Activated naive CD8-positive, alpha-beta T cell treated with anti-CD3 and anti-CD28 coated beads, Interleukin-2, amount 50 U/mL, for 24 hours (primary cell): ENCODE results near the gene CEP104.

Experiments
- ATAC-seq: fragments of 150-1000 bp; cut with Tn5 transposase; one replicate; pipeline ENCODE4 v1.10.0; 2021
- DNase-seq: peaks from one replicate; pipeline ENCODE4 v3.0.0; 2021
- H3K27ac Mint-ChIP-seq: one replicate; pipeline ENCODE4 v1.8.0; 2021; ENCODE audit warnings: mild to moderate bottlenecking, mixed read lengths
- H3K27me3 Mint-ChIP-seq: one replicate; pipeline ENCODE4 v1.8.0; 2021; ENCODE audit warnings: mixed read lengths
- H3K36me3 Mint-ChIP-seq: one replicate; pipeline ENCODE4 v1.8.0; 2021; ENCODE audit warnings: low read depth, mixed read lengths
- H3K4me1 Mint-ChIP-seq: one replicate; pipeline ENCODE4 v1.8.0; 2021; ENCODE audit warnings: mixed read lengths
- H3K4me3 Mint-ChIP-seq: one replicate; pipeline ENCODE4 v1.8.0; 2021; ENCODE audit warnings: mild to moderate bottlenecking, moderate library complexity, mixed read lengths
- H3K9me3 Mint-ChIP-seq: one replicate; pipeline ENCODE4 v1.8.0; 2021; ENCODE audit warnings: mixed read lengths

CEP104 gene

GRCh38 chr1:3864884-3865283 lies 7.9 kb upstream of the CEP104 start:
- Mint-ChIP-seq H3K4me1 (no peaks in the 10 kb centered on the region), H3K4me3 (no peak overlapping the region), H3K27me3 (no peaks in the 10 kb centered on the region), H3K9me3 (no peaks in the 10 kb centered on the region), H3K36me3 (peaks cover 5% of the 10 kb centered on the region), H3K27ac (no peak overlapping the region)
- DNase-seq (no peak), ATAC-seq (no peak)

- no peaks in the 10 kb centered on the region for H3K27me3 Mint-ChIP-seq
- no peak for DNase-seq
- H3K4me3 Mint-ChIP-seq: no peak overlapping the region
- H3K9me3 Mint-ChIP-seq: no peaks in the 10 kb centered on the region
- peaks cover 7% of the 10 kb centered on the region for H3K4me1 Mint-ChIP-seq
- peaks cover under 1% of the 10 kb centered on the region for H3K36me3 Mint-ChIP-seq
- no peak for ATAC-seq
- no peak overlapping the region for H3K27ac Mint-ChIP-seq
These were observed 6.4 kb upstream of the CEP104 start for GRCh38 chr1:3863231-3863935.

GRCh38 chr1:3858231-3858981 lies 1.4 kb upstream of the CEP104 start:
- peaks cover 2% of the 10 kb centered on the region for H3K36me3 Mint-ChIP-seq
- no peak overlapping the region for H3K27ac Mint-ChIP-seq
- peak; percentile 17 for DNase-seq
- no peaks in the 10 kb centered on the region for H3K9me3 Mint-ChIP-seq
- no peak for ATAC-seq
- peaks cover 24% of the 10 kb centered on the region for H3K4me1 Mint-ChIP-seq
- H3K4me3 Mint-ChIP-seq: peak overlapping the region; percentile 95
- H3K27me3 Mint-ChIP-seq: no peaks in the 10 kb centered on the region

DNA sequence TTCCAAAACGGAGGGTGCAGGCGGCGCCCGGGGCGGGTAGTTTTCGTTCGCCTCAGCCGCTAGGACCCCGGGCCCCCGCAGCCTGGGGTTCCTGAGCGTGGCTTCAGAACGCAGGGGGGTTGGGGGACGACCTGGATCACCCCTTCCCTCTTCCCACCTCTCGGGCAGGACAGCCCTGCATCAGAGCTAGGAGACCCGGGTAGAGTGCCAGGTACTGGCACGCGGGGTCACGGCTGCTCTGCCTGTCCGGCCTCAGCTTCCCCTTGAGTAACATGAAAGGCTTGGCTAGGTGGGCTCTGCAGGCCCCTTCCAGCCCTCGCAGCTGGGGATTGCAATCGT lies 749 bp upstream of the CEP104 start:
- H3K4me1 Mint-ChIP-seq: peaks cover 24% of the 10 kb centered on the region
- ATAC-seq (no peak), DNase-seq (no peak)
- no peaks in the 10 kb centered on the region for H3K9me3 Mint-ChIP-seq
- H3K36me3 Mint-ChIP-seq: peaks cover 2% of the 10 kb centered on the region
- H3K27ac Mint-ChIP-seq: no peak overlapping the region
- peak overlapping the region; percentile 95 for H3K4me3 Mint-ChIP-seq
- no peaks in the 10 kb centered on the region for H3K27me3 Mint-ChIP-seq

DNA sequence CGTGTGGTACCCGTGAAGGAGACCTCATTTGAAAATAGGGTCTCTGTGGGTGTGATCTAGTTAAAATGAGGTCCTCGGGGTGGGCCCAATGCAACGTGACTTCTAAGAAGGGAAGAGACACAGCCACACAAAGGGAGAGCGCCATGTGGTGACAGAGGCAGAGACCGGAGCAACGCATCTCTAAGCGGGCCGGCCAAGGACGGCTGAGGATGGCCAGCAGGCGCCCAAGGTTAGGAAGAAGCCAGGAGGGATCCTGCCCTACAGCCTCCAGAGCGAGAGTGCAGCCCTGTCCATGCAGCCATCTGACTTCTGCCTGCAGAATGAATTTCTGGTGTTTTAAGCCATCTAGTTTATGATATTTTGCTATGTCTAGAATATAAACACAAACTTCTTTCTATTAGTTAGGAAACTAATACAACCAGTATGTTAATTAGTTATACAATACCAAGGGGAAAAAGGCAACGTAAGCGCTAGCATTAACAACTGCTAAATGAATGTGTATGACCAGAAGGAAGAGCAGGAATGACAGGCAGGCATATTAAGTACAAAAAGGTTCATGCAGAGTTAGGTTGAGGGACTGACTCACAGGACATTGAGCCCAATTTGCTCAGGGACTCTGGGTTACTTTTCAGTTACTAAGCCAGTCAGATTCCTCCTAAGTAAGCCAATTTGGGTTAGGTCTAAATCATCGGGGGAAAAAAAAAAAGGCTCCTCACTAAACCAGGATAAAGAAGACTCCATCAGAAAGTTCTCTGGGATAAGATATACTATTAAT lies 4.1 kb downstream of the CEP104 start:
- Mint-ChIP-seq H3K27me3 (no peaks in the 10 kb centered on the region), H3K4me3 (no peak overlapping the region), H3K4me1 (peaks cover 13% of the 10 kb centered on the region), H3K9me3 (no peaks in the 10 kb centered on the region), H3K27ac (no peak overlapping the region), H3K36me3 (peaks cover 7% of the 10 kb centered on the region)
- DNase-seq: no peak
- no peak for ATAC-seq

- Mint-ChIP-seq H3K9me3 (no peaks in the 10 kb centered on the region), H3K4me1 (peaks cover 10% of the 10 kb centered on the region), H3K36me3 (peaks cover 7% of the 10 kb centered on the region), H3K27me3 (no peaks in the 10 kb centered on the region), H3K4me3 (no peak overlapping the region), H3K27ac (no peak overlapping the region)
- ATAC-seq (no peak), DNase-seq (no peak)
These were observed 4.9 kb downstream of the CEP104 start for GRCh38 chr1:3852091-3852490.

- Mint-ChIP-seq H3K27me3 (no peaks in the 10 kb centered on the region), H3K4me3 (no peak overlapping the region), H3K4me1 (peaks cover 9% of the 10 kb centered on the region), H3K36me3 (peaks cover 12% of the 10 kb centered on the region), H3K27ac (no peak overlapping the region), H3K9me3 (no peaks in the 10 kb centered on the region)
- ATAC-seq: no peak
- no peak for DNase-seq
These were observed 5.7 kb downstream of the CEP104 start for GRCh38 chr1:3851292-3851691.

- ATAC-seq (no peak), DNase-seq (no peak)
- H3K4me3 Mint-ChIP-seq: no peak overlapping the region
- no peak overlapping the region for H3K27ac Mint-ChIP-seq
- no peaks in the 10 kb centered on the region for H3K9me3 Mint-ChIP-seq
- H3K27me3 Mint-ChIP-seq: no peaks in the 10 kb centered on the region
- H3K36me3 Mint-ChIP-seq: peaks cover 12% of the 10 kb centered on the region
- peaks cover 5% of the 10 kb centered on the region for H3K4me1 Mint-ChIP-seq
These were observed 6.2 kb downstream of the CEP104 start for GRCh38 chr1:3850857-3851256.

GRCh38 chr1:3847081-3847480 lies 9.9 kb downstream of the CEP104 start:
- H3K36me3 Mint-ChIP-seq: peaks cover 25% of the 10 kb centered on the region
- H3K4me1 Mint-ChIP-seq: no peaks in the 10 kb centered on the region
- H3K4me3 Mint-ChIP-seq: no peak overlapping the region
- ATAC-seq (no peak), DNase-seq (no peak)
- H3K9me3 Mint-ChIP-seq: no peaks in the 10 kb centered on the region
- no peak overlapping the region for H3K27ac Mint-ChIP-seq
- no peaks in the 10 kb centered on the region for H3K27me3 Mint-ChIP-seq

DNA sequence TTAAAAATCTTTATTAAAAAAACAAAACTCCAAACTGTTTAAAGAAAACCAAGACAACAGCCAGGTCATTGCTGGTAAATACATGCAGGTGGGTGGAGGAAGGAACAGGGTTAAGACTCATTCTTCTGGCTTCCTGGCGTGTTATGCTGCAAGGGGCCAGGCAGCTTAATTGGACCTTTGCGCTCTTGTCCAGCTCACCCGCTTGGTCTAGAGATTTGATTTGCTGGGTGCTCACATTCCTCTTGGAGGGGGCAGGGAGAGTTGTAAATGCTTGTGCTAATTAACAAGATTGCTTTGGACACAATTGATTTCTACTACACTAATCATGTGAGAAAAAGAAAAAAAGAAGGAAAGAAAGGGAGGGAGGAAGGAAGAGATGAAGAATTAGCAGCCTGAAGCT lies 10.5 kb downstream of the CEP104 start:
- H3K4me1 Mint-ChIP-seq: no peaks in the 10 kb centered on the region
- H3K36me3 Mint-ChIP-seq: peaks cover 28% of the 10 kb centered on the region
- no peak for DNase-seq
- H3K27ac Mint-ChIP-seq: no peak overlapping the region
- H3K27me3 Mint-ChIP-seq: no peaks in the 10 kb centered on the region
- ATAC-seq: no peak
- H3K4me3 Mint-ChIP-seq: no peak overlapping the region
- no peaks in the 10 kb centered on the region for H3K9me3 Mint-ChIP-seq

- Mint-ChIP-seq H3K4me3 (no peak overlapping the region), H3K9me3 (no peaks in the 10 kb centered on the region), H3K27me3 (no peaks in the 10 kb centered on the region), H3K36me3 (peaks cover 52% of the 10 kb centered on the region), H3K4me1 (no peaks in the 10 kb centered on the region), H3K27ac (no peak overlapping the region)
- DNase-seq (no peak), ATAC-seq (no peak)
These were observed 14.1 kb downstream of the CEP104 start for GRCh38 chr1:3842912-3843311.

DNA sequence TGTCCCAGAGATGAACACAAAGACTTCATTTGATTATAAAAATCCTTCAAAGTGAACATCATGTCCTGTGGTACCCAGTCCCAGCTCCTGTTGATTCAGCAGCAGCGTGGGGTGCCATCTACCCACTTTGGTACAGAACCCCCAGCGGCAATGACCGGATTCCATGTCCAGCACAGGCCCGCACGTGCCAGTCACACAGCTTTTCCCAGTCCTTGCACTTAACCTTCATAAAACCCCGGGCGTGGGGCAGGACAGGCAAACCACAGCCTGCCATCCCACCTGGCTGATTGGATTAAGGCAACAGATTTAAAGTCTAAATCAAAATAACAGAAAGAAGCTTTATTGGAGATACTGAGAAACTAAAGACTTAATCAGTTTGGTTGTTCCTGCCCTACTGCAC lies 15.5 kb downstream of the CEP104 start:
- ATAC-seq: no peak
- no peaks in the 10 kb centered on the region for H3K27me3 Mint-ChIP-seq
- DNase-seq: no peak
- H3K4me1 Mint-ChIP-seq: no peaks in the 10 kb centered on the region
- no peak overlapping the region for H3K4me3 Mint-ChIP-seq
- H3K27ac Mint-ChIP-seq: no peak overlapping the region
- peaks cover 60% of the 10 kb centered on the region for H3K36me3 Mint-ChIP-seq
- peaks cover 7% of the 10 kb centered on the region for H3K9me3 Mint-ChIP-seq

GRCh38 chr1:3838788-3839187 lies 18.2 kb downstream of the CEP104 start:
- peaks cover 7% of the 10 kb centered on the region for H3K9me3 Mint-ChIP-seq
- no peak overlapping the region for H3K27ac Mint-ChIP-seq
- ATAC-seq (no peak), DNase-seq (no peak)
- H3K27me3 Mint-ChIP-seq: no peaks in the 10 kb centered on the region
- no peak overlapping the region for H3K4me3 Mint-ChIP-seq
- no peaks in the 10 kb centered on the region for H3K4me1 Mint-ChIP-seq
- H3K36me3 Mint-ChIP-seq: peaks cover 61% of the 10 kb centered on the region

DNA sequence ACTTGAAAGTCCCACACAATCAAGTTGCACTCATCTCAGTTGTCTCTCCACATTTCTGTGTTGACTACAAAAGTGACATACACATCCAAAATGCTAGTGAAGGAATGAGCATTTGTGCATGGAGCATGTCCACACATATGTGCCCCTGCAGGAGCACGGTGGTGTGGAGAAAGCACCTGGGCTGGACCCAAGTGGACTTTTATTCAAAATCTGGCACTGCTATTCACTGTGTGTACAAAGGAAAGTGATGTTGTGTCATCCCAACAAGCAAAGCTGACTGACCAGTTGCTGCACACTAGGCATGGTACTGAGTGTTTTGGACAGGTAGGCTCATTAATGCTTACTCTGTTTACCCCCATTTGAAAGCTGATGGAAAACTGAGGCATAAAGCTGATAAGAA lies 19.3 kb downstream of the CEP104 start:
- Mint-ChIP-seq H3K36me3 (peaks cover 57% of the 10 kb centered on the region), H3K9me3 (peaks cover 7% of the 10 kb centered on the region), H3K4me3 (no peak overlapping the region), H3K27ac (no peak overlapping the region), H3K4me1 (no peaks in the 10 kb centered on the region), H3K27me3 (no peaks in the 10 kb centered on the region)
- DNase-seq (no peak), ATAC-seq (no peak)

DNA sequence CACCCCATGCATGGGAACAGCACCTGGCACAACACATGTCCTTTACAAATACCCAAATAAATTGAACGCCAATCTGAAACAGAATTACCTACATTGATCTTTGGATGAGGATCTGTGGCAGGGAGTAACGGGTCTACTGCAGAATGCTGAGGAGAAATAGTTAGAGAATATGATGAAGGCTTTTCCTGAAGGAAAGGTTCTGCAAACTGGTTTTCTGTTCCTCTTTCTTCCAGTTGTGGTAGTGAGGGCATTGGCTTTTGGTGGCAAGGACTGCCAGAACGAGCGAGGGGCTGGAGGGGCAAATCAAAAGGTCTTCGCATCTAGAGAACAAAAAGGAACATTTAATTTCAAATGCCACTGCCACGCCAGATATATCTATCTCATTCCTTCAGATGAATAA lies 19.8 kb downstream of the CEP104 start:
- H3K9me3 Mint-ChIP-seq: peaks cover 7% of the 10 kb centered on the region
- no peak overlapping the region for H3K4me3 Mint-ChIP-seq
- H3K4me1 Mint-ChIP-seq: no peaks in the 10 kb centered on the region
- no peak overlapping the region for H3K27ac Mint-ChIP-seq
- ATAC-seq: no peak
- H3K36me3 Mint-ChIP-seq: peaks cover 56% of the 10 kb centered on the region
- DNase-seq: no peak
- H3K27me3 Mint-ChIP-seq: no peaks in the 10 kb centered on the region
